Activated naive CD8-positive, alpha-beta T cell treated with anti-CD3 and anti-CD28 coated beads for 36 hours (primary cell): ENCODE data around the gene KRTAP4-6. TPM values are rescaled to one million over a fixed set of nuclear protein-coding genes. Genes with fewer than 3 reads are reported as not detected.
A peak's percentile ranks its signal among the peaks of the same experiment; 100 is the strongest.
"Not testable (repeated sequence)": the region's sequence is repeated elsewhere in the genome, so short reads cannot be mapped to it uniquely, and the experiment has no call there.

Experiments used
- DNase-seq: peaks from one replicate; pipeline ENCODE4 v3.0.0; 2021
- H3K27ac Mint-ChIP-seq: one replicate; pipeline ENCODE4 v1.8.0; 2022; ENCODE audit warnings: mild to moderate bottlenecking, moderate library complexity, mixed read lengths
- H3K27me3 Mint-ChIP-seq: one replicate; pipeline ENCODE4 v1.8.0; 2022; ENCODE audit warnings: mild to moderate bottlenecking, mixed read lengths
- H3K36me3 Mint-ChIP-seq: one replicate; pipeline ENCODE4 v1.8.0; 2021; ENCODE audit warnings: mild to moderate bottlenecking, mixed read lengths
- H3K4me1 Mint-ChIP-seq: one replicate; pipeline ENCODE4 v1.8.0; 2021; ENCODE audit warnings: mixed read lengths
- H3K4me3 Mint-ChIP-seq: one replicate; pipeline ENCODE4 v1.8.0; 2022; ENCODE audit warnings: mild to moderate bottlenecking, moderate library complexity, mixed read lengths
- H3K9me3 Mint-ChIP-seq: one replicate; pipeline ENCODE4 v1.8.0; 2022; ENCODE audit warnings: mixed read lengths
- total RNA-seq, 2 experiments: library from RNA; stranded (reverse); gene quantifications; one replicate each; pipeline ENCODE4 v1.2.3, GENCODE V29; 2021

KRTAP4-6 gene
- total RNA-seq, 2 experiments from 2014 or later = not detected

DNA sequence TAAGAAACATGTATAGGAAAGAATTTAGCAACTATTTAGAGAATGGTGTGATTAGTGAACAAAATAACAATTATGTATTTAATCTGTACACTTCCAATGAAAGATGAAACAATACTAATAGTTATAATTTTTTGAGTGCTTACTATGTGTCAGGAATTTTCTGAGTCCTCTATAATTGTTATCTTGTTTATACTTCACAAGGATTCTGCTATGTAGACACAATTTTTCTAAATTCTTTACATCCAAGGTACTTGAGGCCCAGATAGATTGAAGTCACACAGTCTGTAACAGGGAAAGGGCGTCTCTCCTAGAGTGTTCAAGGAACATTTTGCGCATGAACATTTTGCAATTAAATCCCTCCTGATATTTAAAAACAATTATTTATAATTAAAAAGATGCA lies 15.3 kb downstream of the KRTAP4-6 start:
- Mint-ChIP-seq H3K4me3 (no peak overlapping the region), H3K27ac (no peak overlapping the region), H3K4me1 (peaks cover 36% of the 10 kb centered on the region), H3K27me3 (no peaks in the 10 kb centered on the region), H3K36me3 (peaks cover 7% of the 10 kb centered on the region), H3K9me3 (peaks cover 19% of the 10 kb centered on the region)
- no peak for DNase-seq

DNA sequence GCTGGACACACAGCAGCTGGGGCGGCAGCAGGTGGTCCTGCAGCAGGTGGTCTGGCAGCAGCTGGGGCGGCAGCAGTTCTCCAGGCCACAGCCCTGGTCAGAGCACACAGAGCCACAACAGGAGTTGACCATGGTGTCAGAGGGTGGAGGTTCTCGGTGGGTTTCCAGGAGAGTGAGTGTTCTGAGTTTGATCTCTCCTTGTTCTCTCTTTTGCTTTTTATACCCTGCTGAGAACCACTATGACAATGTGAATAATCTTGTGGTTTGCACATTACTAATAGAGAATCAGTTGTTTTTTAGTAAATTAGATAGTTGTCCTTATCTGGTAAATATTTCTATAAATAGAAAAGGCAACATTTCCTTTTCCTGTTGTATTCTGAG lies 16.4 kb downstream of the KRTAP4-6 start, which contains the start of gene KRTAP4-12:
TSS of gene KRTAP4-12 (minus strand) at position 192 of the 381 bp plus-strand sequence. CDS start at position 132, 60 bp downstream.
- Mint-ChIP-seq H3K27ac (peak within 1 kb of the TSS; percentile 4), H3K9me3 (peaks cover 16% of the 10 kb centered on the region), H3K4me1 (peaks cover 37% of the 10 kb centered on the region)
- DNase-seq, H3K4me3 Mint-ChIP-seq, H3K36me3 Mint-ChIP-seq, H3K27me3 Mint-ChIP-seq: not testable (repeated sequence)

DNA sequence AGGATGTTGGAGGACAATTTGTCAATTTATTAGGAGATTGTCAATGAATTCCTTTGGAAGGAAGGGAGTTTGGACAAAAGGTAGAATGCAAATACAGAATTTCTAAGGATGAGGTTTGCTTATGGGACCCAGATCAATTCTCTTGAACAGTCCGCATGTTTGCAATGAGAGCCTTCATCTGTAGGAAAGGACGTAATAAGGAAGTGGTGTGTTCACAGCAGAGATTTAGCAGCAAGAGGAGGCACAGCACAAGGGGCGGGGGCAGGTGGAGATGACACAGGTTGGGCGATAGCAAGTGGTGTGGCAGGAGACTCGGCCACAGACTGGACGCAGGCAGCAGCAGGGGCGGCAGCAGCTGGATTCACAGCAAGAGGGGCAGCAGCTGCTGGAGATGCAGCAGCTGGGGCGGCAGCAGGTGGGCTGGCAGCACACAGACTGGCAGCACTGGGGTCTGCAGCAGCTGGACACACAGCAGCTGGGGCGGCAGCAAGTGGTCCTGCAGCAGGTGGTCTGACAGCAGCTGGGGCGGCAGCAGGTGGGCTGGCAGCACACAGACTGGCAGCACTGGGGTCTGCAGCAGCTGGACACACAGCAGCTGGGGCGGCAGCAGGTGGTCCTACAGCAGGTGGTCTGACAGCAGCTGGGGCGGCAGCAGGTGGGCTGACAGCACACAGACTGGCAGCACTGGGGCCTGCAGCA lies 16.9 kb downstream of the KRTAP4-6 start:
- H3K36me3 Mint-ChIP-seq, H3K4me3 Mint-ChIP-seq, DNase-seq, H3K27me3 Mint-ChIP-seq: not testable (repeated sequence)
- peak overlapping the region; percentile 4 for H3K27ac Mint-ChIP-seq
- peaks cover 40% of the 10 kb centered on the region for H3K4me1 Mint-ChIP-seq
- H3K9me3 Mint-ChIP-seq = peaks cover 12% of the 10 kb centered on the region

DNA sequence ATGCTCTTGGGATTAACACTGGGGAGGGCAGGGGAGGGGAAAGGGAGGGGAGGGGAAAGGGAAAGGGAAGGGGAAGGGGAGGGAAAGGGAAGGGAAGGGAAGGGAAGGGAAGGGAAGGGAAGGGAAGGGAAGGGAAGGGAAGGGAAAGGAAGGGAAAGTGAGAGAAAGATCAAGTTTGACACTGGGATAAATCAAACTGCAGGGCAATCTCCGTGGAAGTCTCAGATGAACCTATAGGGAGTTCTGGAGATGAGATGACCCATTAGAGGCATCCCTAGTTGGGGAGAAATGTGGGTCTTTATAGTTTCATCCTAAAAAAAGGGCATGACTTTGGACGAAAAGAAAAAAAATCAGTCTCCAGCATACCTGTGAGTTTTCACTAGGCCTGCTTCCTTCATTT lies 18.6 kb downstream of the KRTAP4-6 start:
- H3K27me3 Mint-ChIP-seq = no peaks in the 10 kb centered on the region
- H3K4me3 Mint-ChIP-seq = no peak overlapping the region
- DNase-seq = no peak
- H3K4me1 Mint-ChIP-seq = peaks cover 40% of the 10 kb centered on the region
- peaks cover 12% of the 10 kb centered on the region for H3K9me3 Mint-ChIP-seq
- no peak overlapping the region for H3K27ac Mint-ChIP-seq
- H3K36me3 Mint-ChIP-seq = peaks cover 7% of the 10 kb centered on the region

DNA sequence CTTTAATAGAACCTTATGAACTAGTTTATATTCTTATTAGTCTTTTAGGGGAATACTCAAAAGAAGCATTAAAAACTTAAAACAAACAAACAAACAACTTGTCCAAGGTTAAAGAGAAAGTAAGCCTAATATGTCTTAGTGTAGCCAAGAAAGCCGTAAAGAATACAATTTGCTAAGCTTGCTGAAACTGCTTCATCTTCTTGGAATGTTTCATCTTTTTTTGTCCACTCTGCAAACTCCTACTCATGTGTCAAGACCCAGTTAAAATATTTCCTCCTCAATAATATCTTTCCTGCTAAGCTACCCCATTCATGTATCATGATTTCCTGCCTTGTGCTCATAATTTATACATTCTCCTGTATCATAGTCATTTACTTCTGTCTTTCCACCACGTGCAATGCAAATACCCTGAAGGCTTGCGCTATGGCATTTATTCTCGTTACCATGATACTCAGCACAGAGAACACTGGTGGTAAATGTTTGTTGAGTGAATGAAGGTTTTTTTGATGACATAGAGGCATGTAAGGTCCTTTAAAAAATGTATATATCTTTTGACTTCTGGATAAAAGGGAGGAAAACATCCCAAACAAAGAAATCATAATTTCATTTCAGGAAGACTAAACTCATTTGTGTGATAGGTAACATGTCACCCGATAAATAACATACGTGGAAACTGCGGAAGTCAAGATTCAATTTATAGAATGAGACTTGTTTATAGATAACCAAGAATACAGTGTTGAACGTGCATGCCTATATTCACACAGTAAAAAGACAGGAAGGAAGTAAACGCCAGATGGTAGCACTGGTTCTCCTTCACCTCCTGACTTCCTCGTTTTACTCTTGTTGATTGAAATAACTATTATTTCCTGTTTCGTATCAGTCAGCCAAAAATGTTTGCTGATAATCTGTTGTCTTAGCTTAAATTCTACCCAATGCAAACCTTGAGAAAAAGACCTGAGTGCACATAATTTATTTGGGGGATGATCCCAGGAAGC lies 20.4 kb downstream of the KRTAP4-6 start:
- DNase-seq, H3K36me3 Mint-ChIP-seq, H3K27me3 Mint-ChIP-seq, H3K9me3 Mint-ChIP-seq, H3K4me3 Mint-ChIP-seq: not testable (repeated sequence)
- peaks cover 33% of the 10 kb centered on the region for H3K4me1 Mint-ChIP-seq
- H3K27ac Mint-ChIP-seq = peak overlapping the region; percentile 68

DNA sequence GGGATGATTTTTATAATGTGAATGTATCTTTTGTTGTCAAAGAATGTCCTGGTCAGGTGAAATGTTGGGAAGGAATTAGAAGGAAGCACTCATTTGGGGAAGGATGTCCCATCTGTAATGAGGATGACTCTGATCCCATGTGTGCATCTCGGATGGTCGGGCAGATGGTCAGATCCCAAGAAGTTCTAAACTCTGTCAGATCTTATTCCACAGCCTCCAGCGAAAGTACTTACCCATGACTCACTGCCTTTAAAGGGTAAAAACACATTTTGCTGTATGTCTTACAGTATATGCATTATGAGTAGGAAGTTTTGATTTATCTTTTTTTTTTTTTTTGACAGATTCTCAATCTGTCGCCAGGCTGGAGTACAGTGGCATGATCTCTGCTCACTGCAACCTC lies 21.6 kb downstream of the KRTAP4-6 start:
- Mint-ChIP-seq H3K27ac (no peak overlapping the region), H3K36me3 (peaks cover 7% of the 10 kb centered on the region), H3K4me1 (peaks cover 23% of the 10 kb centered on the region), H3K9me3 (peaks cover 6% of the 10 kb centered on the region), H3K4me3 (no peak overlapping the region), H3K27me3 (no peaks in the 10 kb centered on the region)
- DNase-seq = no peak

DNA sequence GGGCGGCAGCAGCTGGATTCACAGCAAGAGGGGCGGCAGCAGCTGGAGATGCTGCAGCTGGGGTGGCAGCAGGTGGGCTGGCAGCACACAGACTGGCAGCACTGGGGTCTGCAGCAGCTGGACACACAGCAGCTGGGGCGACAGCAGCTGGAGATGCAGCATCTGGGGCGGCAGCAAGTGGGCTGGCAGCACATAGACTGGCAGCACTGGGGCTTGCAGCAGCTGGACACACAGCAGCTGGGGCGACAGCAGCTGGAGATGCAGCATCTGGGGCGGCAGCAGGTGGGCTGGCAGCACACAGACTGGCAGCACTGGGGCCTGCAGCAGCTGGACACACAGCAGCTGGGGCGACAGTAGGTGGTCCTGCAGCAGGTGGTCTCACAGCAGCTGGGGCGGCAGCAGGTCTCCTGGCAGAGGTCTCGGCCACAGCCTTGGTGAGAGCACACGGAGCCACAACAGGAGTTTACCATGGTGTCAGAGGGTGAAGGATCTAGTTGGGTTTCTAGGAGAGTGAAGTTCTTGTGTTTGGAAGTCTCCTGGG lies 22.4 kb downstream of the KRTAP4-6 start, which contains the start of gene KRTAP4-11:
TSS of gene KRTAP4-11 (minus strand) at position 528 of the 541 bp plus-strand sequence. CDS start at position 470, 58 bp downstream.
- H3K36me3 Mint-ChIP-seq, H3K27ac Mint-ChIP-seq, H3K4me3 Mint-ChIP-seq, H3K9me3 Mint-ChIP-seq, H3K27me3 Mint-ChIP-seq, DNase-seq: not testable (repeated sequence)
- H3K4me1 Mint-ChIP-seq = peaks cover 18% of the 10 kb centered on the region

DNA sequence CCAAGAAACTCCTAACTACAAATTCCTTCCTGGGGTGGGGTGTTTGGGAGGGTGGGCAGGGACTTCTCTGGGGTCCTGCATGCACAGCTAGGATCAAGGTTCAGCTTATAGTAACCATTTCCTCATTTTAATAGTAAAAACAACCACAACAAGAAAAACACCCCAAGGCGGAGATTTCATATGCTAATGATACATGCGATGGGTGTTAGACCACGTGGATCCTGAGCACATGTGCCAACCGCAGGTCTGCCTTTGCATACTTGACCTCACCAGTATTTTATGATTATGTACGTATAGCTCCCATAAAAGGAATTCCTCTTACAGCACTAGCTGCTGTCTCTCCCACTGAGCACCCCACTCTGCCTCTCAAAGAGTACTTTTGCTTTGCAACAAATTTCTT lies 24.0 kb downstream of the KRTAP4-6 start:
- Mint-ChIP-seq H3K9me3 (peaks cover 5% of the 10 kb centered on the region), H3K4me3 (no peak overlapping the region), H3K27ac (no peak overlapping the region), H3K27me3 (no peaks in the 10 kb centered on the region), H3K36me3 (peaks cover 3% of the 10 kb centered on the region), H3K4me1 (peaks cover 18% of the 10 kb centered on the region)
- DNase-seq = no peak

DNA sequence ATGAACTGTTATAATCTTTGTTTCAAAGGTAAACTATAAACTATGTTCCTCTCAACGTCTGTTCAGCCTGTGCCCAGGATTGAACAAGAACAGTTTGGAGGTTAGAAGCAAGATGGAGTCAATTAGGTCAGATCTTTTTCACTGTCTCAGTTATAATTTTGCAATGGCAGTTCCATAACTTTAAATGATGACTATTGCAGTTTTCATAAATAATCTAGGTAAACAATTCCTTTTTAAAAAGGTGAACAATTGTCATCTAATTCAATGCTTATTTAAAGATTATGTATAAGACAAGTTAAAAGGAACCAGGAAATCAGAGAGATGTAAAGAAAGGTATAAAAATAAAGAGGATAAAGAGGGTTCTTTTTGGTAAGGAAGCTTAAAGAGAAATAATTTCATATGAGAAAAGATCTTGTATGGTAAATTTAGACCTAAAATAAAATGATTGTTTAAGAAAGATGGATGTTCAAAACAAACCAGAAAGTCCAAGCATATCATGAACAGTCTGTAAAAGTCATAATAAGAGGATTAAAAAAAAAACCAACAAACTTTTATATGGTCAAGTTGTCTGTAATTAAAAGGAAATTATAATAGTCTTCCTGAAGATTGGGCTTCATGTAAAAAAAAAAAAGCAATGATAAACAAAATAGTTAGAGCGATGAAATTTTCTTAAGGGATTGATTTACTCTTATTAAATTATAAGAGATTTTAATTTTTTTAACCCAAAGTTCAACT lies 29.0 kb downstream of the KRTAP4-6 start:
- Mint-ChIP-seq H3K36me3 (no peaks in the 10 kb centered on the region), H3K4me1 (peaks cover 13% of the 10 kb centered on the region), H3K27ac (no peak overlapping the region), H3K27me3 (no peaks in the 10 kb centered on the region), H3K9me3 (peaks cover 7% of the 10 kb centered on the region), H3K4me3 (no peak overlapping the region)
- DNase-seq = no peak

DNA sequence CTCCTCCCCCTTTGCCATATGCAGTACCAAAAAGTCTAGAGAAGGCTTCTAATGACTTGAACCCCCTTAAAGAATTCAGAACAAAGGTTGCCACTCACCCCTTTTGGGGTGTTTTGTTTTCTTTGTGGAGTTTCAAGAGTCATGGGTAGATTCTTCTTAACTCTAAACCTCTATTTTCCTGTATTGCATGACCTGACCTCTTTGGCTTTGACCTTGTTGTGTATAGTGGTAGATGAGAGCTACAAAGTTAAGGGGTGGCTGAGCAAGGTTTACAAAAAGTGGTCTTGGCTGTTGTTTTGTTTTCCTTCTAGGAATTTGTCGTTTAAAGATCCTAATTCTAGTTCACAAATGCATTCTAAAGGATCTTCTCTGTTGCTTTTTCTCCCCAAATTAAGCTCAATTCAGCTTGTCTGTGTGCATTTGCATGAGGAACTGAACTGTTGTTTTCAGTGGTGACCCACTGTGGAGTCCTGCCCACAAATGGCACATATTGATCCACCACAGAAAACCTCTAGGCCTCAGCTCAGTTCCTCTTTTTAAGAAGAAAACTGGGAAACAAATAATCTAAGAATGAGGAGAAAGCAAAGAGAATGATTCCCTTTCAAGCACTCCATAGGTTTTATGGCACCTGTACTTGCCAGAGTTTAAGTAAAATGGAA lies 31.5 kb downstream of the KRTAP4-6 start:
- not testable (repeated sequence) for DNase-seq, H3K9me3 Mint-ChIP-seq, H3K27ac Mint-ChIP-seq, H3K36me3 Mint-ChIP-seq, H3K4me3 Mint-ChIP-seq, H3K27me3 Mint-ChIP-seq
- peaks cover 13% of the 10 kb centered on the region for H3K4me1 Mint-ChIP-seq

DNA sequence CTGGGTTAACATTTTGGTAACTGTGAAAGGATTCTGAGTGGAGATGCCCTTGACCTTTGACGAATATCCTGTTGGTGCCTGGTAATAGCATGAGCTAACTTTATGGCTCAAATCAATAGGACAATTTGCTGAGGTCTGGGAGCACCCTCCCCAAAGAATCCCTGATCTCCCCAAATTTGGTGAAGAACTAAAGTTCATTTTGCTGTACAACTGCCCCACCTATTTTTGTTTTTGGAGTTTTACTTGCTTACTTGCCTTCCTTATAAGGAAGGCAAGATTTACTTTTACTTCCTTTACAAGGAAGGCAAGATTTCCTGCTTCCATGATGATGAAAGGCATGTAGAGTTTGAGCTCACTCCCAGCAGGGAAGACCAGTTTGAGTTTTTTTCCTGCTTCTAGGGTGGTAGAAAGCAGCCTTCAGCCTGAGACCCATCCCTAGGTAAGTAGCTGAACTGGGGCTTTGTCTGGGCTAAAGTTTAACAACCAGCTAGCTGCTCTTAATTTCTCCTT lies 32.3 kb downstream of the KRTAP4-6 start:
- Mint-ChIP-seq H3K27me3 (peaks cover 3% of the 10 kb centered on the region), H3K27ac (no peak overlapping the region), H3K9me3 (peaks cover 7% of the 10 kb centered on the region), H3K4me3 (no peak overlapping the region), H3K36me3 (no peaks in the 10 kb centered on the region), H3K4me1 (peaks cover 13% of the 10 kb centered on the region)
- no peak for DNase-seq

DNA sequence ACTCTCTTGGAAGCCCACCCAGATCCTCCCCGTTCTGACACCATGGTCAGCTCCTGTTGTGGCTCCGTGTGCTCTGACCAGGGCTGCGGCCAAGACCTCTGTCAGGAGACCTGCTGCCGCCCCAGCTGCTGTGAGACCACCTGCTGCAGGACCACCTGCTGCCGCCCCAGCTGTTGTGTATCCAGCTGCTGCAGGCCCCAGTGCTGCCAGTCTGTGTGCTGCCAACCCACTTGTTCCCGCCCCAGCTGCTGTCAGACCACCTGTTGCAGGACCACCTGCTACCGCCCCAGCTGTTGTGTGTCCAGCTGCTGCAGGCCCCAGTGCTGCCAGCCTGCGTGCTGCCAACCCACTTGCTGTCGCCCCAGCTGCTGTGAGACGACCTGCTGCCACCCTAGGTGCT lies 35.0 kb downstream of the KRTAP4-6 start, which contains the start of gene KRTAP4-9:
TSS of gene KRTAP4-9 (plus strand) at position 43 of the 400 bp plus-strand sequence. CDS start at position 43, 0 bp downstream.
- not testable (repeated sequence) for H3K9me3 Mint-ChIP-seq, DNase-seq, H3K36me3 Mint-ChIP-seq, H3K4me3 Mint-ChIP-seq, H3K27me3 Mint-ChIP-seq, H3K27ac Mint-ChIP-seq
- H3K4me1 Mint-ChIP-seq = peaks cover 14% of the 10 kb centered on the region

DNA sequence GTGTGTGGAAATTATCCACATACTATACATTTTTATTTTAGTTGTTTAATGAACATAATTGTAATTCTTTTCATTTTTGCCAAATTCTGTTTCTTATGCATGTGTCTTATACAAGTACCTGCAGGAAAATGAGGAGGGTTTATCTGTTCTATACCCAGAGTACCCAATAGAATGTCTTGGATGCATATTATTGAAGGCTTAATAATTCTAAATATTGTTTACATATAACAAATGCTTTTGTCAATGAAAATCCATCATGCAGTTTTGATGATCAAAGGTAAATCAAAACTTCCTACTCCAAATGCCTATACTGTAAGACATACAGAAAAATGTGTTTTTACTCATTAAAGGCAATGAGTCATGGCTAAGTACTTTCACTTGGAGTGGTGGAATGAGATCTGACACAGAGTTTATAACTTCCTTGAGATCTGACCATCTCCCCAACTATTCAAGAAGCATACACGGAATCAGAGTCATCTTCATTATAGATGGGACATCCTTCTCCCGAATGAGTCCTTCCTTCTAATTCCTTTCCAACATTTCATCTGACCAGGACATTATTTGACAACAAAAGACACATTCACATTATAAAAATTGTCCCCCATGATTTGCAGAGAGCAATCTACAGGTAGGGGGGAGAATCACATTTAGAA lies 35.8 kb downstream of the KRTAP4-6 start:
- not testable (repeated sequence) for DNase-seq, H3K27ac Mint-ChIP-seq, H3K27me3 Mint-ChIP-seq, H3K9me3 Mint-ChIP-seq, H3K4me3 Mint-ChIP-seq, H3K36me3 Mint-ChIP-seq
- H3K4me1 Mint-ChIP-seq = peaks cover 18% of the 10 kb centered on the region
